HG02763 (cell line): ENCODE data around the gene DENND5B.
A peak's percentile ranks its signal among the peaks of the same experiment; 100 is the strongest.
"Not testable (repeated sequence)": the region's sequence is repeated elsewhere in the genome, so short reads cannot be mapped to it uniquely, and the experiment has no call there.

Experiments used
- ATAC-seq: cut with Tn5 transposase; IDR thresholded peaks from one replicate; pipeline ENCODE4 v1.9.1; 2021; ENCODE audit warnings: mild to moderate bottlenecking, moderate library complexity; ENCODE audit not compliant: unreplicated experiment

DENND5B gene

DNA sequence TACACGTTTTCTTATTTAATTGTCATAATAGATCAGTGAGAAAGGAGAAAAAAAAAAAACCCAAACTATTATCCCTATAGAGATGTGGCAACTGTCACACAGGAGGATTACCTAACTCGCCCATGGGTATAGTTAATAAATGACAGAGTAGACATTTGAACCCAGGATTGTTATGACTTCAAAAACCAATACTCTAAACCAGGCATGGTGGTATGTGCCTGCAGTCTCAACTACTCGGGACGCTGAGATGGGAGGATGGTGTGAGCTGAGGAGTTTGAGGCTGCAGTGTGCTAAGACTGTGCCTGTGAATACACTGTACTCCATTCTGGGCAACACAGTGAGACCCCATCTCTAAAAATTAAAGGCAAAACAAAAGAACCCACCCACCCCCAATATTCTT lies 114.5 kb downstream of the DENND5B start:
- no peak for ATAC-seq

DNA sequence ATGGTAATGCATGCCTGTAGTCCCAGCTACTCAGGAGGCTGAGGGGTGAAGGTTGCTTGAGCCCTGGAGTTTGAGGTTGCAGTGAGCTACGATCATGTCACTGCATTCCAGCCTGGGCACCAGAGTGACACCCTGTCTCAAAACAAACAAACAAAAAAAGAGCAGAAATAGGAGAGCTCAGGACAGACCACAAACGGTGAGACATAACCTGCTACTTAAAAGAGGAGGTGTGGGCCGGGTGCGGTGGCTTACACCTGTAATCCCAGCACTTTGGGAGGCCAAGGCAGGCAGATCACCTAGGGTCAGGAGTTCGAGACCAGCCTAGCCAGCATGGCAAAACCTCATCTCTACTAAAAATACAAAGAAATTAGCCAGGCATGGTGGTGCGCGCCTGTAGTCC lies 115.3 kb downstream of the DENND5B start:
- not testable (repeated sequence) for ATAC-seq

DNA sequence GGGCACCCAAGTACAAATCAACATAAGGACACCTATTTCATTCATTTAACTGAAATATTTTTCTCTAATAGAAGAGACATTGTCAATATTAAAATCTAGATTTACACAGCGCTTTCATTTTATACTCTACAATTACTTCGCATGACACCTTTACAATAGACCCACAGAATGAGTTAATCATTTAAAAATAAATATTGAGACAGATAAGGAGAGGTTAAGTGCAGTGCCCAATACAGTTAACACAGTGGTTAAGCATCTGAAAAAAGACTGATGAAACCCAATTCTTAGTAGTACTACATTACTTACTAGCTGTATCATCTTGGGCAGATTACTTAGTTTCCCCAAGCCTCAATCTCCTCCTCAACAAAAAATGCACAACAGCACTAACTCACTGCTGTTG lies 116.2 kb downstream of the DENND5B start:
- ATAC-seq, result no peak

DNA sequence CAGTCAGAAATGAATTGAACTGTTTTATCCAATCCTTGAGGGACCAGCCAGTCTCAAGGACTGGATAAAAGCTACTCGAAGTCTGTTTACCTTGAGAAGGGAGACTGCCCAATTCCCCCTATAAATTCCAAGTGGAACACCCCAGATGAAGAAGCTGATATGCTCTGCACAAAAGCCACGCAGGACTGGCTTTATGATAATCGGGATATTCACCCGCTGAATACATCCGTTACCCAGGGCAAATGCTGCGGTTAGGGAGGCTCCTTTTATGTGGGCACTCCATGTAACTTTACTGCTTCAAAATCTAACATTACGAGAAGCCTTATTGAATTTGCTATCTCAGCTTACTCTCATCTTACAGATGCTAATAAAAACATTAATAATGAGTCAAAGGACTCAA lies 119.1 kb downstream of the DENND5B start:
- no peak for ATAC-seq

DNA sequence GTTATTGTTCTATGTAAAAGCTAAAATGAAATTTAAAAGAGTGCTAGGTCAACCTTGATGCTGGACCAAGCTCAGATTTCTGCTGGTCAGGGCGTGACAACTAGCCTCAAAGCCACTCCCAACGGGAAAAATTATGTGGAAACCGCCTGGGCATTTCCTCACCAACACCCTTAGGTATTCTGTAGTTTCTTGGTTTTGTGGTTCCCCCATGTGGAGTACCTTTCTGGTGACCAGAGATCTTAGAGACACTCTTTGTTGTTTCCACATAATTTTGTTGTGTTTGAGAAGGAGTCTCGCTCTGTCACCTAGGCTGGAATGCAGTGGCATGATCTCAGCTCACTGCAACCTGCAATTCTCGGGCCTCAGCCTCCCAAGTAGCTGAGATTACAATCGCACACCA lies 119.9 kb downstream of the DENND5B start:
- no peak for ATAC-seq

DNA sequence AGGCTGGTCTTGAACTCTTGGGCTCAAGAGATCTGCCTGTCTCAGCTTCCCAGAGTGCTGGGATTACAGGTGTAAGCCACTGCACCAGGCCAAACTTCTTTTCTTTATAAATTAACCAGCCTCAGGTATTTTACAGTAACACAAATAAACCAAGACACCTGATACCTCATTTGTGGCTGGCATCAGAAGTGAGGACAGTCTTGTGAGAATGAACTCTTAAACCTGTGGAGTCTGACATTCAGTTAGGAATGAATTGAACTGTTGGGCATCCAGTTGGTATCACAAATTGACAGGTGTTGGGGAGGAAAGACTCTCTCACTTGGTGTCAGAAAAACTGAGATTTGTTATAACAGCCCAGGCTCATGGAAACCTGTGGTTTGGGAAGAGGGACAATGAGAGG lies 120.5 kb downstream of the DENND5B start:
- no peak for ATAC-seq

DNA sequence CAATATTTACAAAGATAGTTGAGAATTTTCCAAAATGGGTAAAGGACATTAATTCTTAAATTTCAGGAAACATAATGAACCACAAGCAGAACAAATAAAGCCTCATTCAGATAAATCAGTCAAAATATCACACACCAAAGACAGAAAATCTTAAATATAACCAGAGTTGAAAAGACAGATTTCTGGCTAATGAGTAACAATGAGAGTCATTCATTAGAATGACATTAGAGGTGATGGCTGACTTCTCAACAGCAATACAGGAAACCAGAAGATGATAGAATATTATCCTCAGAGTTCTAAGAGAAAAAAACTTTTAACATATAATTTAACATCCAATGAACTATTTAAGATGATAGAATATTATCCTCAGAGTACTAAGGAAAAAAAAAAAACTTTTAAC lies 124.2 kb downstream of the DENND5B start:
- ATAC-seq, result no peak

DNA sequence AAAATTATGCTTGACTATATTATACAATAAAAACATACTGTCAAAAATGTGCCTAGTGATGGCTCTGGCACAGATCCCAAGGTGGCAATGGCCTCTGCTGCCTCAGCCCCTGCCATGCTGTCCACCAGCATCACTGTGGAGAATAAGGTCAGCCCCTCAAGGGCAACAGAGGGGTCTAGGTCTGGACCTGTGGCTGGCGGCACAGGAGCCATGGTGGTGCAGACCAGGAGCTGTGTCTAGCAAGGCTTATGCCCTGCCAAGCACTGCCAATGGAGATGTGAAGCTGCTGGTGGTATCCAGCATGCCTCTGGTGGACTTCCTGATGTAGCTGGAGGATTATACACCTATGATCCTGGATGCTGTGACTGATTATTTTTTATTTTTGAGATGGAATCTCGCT lies 125.9 kb downstream of the DENND5B start:
- no peak for ATAC-seq

DNA sequence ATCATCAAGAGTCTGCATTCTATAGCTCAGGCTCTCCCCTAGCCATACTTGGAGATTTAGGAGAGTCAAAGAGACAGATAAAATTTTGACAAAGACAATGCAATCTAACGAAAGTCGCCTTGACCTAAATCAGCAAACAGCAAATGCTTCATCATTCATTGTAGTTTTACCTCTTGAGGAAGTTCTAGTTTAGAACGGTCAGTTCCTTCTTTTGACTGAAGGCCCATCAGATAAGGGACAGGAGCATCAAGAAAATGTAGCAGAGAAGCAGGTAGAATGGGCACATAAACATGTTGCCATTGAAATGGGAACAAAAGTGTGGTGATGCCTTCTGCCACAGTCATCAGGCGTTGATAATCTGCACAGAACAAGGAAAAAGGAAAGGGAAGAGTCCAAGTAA lies 130.9 kb downstream of the DENND5B start:
- no peak for ATAC-seq

DNA sequence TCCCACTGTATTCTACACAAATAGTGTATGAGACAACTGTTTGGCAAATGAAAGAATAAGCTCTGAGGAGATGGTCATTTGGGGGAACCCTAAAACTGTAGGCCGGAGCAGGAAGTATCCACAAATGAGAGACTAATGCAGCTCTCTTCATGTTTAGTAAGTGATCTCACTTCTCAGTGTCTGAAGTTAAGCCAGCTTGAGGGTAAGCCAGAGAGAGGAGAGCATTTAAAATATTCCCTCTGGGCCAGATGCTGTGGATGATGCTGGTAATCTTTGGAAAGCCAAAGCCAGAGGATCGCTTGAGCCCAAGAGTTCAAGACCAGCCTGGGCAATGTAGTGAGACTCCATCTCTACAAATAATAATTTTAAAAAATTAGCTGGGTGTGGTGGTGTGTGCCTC lies 134.4 kb downstream of the DENND5B start:
- ATAC-seq, result no peak

DNA sequence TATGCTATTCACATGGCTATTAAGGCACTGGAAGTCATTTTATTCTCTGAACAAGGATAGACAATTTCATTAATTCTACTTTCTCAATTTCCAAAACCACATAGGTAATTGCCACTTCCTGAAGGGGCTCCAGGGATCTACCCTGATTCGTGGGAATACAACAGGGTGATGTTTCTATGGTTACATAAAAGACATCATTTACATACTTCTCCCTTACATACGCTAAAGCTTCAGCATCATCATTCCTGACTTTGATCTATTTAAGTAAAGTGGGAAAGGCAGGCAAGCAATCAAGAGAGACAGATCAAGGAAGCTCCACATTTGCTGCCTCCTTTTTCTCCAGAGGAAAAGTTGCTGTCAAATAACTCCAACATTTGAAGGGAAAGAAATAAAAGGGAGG lies 146.2 kb downstream of the DENND5B start:
- ATAC-seq, result no peak

DNA sequence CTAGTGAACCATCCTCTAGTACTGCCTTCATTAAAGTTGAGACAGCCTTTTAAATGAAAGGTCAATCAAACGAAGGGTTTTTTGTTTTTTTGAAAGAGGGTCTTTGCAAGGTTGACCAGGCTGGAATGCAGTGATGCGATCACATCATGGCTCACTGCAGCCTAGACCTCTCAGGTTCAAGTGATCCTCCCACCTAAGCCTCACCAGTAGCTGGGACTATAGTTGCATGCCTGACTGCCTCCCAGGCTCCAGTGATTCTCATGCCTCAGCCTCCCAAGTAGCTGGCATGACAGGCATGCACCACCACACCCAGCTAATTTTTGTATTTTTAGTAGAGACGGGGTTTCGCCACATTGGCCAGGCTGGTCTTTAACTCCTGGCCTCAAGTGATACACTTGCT lies 150.3 kb downstream of the DENND5B start:
- ATAC-seq, result no peak

DNA sequence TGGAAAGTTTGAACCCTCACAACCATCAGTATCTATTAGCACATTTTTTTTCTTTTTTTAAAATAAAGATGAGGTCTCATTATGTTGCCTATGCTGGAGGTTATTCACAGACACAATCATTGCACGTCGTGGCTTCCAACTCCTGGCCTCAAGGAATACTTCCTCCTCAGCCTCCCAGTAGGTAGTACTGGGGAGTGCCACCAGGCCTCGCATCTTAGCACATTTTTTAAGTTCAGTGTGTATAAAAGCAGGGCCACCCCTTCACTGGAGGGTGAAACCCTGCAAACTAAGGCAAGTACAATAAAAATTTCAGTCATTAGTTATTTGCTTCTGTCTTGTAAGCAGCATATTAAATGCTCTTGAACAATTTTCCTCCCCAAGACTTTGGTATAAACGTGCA lies 150.8 kb downstream of the DENND5B start:
- no peak for ATAC-seq

DNA sequence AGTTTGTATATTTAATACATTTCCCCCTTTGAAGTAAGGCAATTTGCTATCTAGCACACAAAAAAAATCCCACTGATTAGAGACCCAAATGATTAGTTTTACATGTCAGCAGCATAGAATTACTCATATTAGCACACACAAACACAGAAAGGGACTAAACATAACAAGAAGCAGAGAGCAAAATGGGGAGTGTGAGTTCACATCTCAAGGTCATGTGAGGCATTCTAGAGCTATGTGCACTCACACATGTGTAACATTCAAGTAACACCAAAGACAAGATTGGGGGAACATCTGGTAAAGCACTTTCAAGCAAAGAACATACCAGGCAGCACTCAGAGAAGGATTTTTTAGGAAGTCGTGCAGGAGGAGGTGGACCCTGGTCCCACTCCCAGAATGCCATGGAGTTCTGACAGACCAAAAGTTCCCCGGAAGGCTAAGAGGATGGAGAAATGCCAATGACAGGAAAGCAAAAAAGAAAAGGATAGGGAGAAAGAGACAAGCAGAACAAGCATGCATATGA lies 159.2 kb downstream of the DENND5B start:
- no peak for ATAC-seq

DNA sequence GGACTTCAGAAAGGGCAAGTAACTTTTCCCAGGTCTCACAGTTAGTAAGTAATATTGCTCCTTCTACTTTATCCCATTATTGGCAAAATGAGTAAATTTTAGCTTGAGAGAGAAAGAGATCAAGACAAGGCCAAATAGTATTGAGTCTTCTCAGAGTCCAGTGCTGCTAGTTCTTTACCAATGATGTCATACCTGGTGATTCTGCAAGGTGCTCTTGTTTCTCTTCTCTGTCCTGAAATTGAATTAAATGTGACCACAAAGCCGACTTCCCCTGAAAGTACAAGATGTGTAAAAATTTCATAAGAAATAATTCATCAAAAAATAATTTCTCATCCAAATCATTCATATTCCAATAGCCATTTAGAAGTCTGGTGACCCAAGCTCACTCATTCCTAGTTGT lies 167.5 kb downstream of the DENND5B start:
- ATAC-seq, result no peak

DNA sequence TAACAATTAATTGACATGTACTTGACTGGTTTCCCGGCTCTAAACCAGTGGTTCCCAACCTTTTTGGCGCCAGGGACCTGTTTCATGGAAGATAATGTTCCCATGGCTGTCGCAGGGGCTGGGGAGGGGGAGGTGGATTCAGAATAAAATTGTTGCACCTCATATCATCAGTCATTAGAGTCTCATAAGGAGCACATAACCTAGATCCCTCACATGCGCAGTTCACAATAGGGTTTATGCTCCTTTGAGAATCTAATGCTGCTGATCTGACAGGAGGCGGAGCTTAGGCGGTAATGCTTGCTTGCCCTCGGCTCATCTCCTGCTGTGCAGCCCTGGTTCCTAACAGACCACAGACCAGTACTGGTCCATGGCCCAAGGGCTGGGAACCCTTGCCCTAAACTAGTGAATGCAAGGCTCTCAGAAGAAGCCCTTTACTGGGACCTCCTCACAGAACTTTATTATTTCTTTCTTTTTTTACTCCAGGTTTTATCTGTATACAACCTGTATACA lies 178.6 kb downstream of the DENND5B start:
- no peak for ATAC-seq

DNA sequence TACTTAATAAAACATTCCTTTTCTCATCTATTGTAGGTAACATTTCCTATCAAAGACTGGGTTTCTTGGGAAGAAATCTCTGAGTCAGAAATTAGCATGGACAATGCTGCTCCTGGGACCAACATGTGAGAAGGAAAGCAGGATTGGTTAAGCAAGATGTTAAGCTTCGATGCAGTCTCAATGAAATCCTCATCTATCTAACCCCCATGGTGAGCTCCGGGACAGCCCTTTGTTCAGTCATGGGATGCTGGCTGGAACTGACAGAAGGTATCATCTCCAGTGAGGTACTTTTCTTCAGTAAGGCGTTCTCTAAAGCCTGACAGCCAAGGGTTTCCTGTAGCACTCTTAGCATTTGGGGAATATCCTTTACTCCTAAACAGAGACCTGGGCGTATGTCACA lies 182.2 kb downstream of the DENND5B start:
- ATAC-seq, result no peak

DNA sequence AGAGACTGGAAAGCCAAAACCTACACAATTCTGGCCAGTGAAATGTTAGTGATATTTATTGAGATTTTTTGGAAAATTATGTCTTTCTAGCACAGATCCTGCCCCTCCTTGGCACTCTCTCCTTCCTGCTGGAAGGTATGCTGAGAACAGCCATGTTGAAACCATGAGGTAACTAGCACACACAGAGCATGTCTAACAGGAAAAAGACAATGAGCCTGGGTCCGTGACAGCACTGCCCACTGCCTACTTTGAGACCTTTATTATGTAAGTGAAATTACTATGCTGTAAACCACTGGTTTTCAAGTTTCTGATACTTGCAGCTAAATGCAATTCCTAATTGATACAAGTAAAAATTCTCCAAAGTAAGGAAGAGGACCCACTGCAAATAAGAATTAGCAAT lies 183.4 kb downstream of the DENND5B start:
- no peak for ATAC-seq

DNA sequence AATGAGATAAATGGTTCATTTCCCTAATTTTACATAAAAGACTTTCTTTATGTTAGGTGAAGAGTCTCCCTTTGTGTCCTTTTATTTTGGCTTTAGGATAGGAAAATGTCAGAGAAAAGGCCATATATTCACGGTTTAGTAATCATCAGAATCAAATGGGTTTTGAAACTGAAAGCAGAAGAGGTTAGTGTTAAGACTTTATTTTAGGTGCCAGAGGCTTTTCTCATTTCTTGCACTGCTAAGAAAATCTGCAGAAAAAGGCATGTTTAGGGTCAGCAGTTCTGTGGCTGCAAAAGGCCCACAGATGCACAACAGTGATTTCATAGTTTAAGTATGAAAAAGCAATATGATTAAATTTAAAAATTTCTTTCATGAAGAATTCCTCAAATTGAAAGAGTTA lies 184.6 kb downstream of the DENND5B start:
- peak; percentile 60 for ATAC-seq

DNA sequence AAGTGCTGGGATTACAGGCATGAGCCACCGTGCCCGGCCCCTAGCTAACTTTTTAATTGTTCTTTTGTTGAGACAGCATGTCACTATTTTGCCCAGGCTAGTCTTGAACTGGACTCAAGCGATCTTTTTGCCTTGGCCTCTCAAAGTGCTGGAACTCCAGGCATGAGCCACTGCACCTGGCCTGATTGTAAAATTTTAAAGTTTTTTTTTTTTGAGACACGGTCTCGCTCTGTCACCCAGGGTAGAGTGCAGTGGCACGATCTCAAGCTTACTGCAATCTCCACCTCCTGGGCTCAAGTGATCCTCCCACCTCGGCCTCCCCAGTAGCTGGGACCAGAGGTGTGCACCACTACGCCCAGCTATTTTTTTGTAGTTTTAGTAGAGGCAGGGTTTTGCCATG lies 185.9 kb downstream of the DENND5B start:
- no peak for ATAC-seq

DNA sequence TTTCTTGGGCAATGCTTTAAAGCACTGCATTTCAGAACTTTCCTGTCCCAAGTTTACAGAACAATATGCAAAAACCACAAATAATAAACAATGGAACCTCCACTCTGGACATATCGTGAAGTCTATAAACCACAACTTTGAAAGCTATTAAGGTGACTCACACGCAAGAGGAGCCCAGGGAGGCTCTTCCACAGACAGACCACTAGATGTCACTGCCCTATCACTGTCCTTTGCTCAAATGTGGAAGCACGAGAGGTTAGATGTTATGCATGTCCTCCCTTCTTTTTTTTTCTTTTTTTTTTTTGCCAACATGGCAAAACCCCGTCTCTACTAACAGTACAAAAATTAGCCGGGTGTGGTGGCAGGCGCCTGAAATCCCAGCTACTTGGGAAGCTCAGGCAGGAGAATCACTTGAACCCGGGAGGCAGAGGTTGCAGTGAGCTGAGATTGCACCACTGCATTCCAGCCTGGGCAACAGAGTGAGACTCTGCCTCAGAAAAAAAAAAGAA lies 187.8 kb downstream of the DENND5B start:
- ATAC-seq, result peak; percentile 78

DNA sequence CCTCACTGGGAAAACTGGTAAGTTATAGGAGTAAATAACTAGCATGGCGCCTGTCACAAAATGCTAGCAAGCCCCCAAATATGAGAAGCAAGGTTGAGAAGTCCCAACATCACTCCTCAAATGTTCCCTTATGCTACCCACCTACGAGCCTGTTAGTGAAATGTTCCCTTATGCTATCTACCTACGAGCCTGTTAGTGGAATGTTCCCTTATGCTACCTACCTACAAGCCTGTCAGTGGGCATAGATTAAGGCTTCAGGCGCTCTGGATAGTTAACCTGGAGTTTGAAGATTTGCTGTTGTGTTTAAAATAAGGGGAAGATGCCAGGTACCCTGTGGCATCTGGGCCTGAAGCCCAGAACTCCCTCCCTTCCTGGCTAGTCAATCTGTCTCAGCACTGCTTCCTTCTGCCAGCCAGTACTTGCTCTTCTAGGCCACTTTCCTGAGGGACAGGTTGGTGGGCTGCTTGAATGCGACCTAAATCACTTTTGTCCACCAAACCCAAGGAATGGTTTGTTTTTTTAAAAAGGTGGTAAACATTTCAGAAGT lies 197.9 kb downstream of the DENND5B start:
- ATAC-seq, result no peak

DNA sequence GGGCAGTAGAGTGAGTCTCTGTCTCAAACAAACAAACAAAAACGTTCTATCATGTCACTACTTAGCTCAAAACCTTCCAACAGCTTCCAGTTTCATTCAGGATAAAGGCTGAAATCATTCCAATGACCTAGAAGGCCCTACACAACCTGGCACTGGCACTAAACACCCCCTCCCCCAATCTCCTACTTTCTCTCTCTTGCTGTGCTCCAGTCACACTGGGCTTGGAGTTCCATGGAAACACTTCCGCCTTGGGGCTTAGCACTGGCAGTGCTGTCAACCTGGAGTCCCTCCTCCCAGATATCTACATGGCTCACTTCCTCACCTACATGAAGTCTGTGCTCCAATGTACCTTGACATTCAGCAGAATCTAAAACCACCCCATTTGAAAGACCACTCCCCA lies 199.9 kb downstream of the DENND5B start:
- no peak for ATAC-seq
